ENCODE results near the gene CCDC148. TPM values are rescaled to one million over a fixed set of nuclear protein-coding genes. Genes with fewer than 3 reads are reported as not detected.

The CCDC148 gene
- total and polyA plus RNA-seq, 12 donors: 0.07 to 1.4 (median 0.66) TPM

DNA sequence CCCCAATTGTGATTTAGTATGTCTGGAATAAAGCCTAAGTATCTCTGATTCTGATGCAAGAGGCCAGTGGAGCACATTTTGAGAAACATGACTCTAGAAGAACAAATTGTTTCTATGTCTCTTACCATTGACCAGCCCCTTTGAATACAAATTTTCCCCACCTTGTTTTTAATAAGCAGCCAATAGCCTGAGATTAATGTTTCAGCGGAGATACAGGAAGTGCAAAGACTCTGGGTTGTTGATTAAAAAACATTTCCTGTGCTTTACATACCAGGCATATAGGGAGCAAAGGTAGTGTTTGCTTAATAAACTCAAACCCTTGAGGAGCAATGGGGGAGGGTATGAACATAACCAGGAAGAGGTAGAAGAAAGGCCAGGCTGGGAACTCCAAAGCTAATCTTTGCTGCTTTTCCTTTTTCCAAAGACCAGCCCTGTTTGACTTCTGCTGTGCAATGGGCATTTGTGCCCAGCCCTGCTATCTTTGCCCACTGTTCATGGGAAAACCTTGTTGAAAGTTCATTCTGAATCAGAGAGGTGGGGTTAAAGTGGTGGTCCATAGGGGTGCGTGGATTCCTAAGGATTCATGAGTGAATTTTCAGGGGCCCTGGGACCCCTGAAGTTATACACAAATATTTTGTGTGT, 325.6 kb downstream of the CCDC148 start:
- H3K27ac ChIP-seq: no peak overlapping the region
- no peaks in the 10 kb centered on the region for H3K4me1 ChIP-seq
- no peak for DNase-seq
- no peak for TF ChIP-seq CTCF (IDR thresholded peaks at IDR 0.05)
- H3K27me3 ChIP-seq: peaks cover 0 to 4% (median 0%) of the 10 kb centered on the region in 7 donors
- no peaks in the 10 kb centered on the region for H3K36me3 ChIP-seq
- intact Hi-C loops (cut with DNase I): no loop called here
- 83 to 85% methylated on average over 2 of the region's 2 CpGs for WGBS, 2 donors
- no peaks in the 10 kb centered on the region for H3K9me3 ChIP-seq
- ATAC-seq: no peak
- no peak overlapping the region for H3K4me3 ChIP-seq

- 59 to 61% methylated on average over 5 of the region's 5 CpGs for WGBS, 2 donors
- no peak overlapping the region for H3K4me3 ChIP-seq
- DNase-seq (no peak), ATAC-seq (no peak)
- peaks cover 0 to 9% (median 0%) of the 10 kb centered on the region in 7 donors for H3K27me3 ChIP-seq
- H3K27ac ChIP-seq: no peak overlapping the region
- H3K36me3 ChIP-seq: no peaks in the 10 kb centered on the region
- intact Hi-C loops (cut with DNase I): no loop called here
- TF ChIP-seq CTCF (IDR thresholded peaks at IDR 0.05): no peak
- H3K4me1 ChIP-seq: no peaks in the 10 kb centered on the region
- no peaks in the 10 kb centered on the region for H3K9me3 ChIP-seq
Observed at GRCh38 chr2:158129037-158129436, 327.5 kb downstream of the CCDC148 start.

GRCh38 chr2:158128168-158128973, 328.2 kb downstream of the CCDC148 start:
- intact Hi-C loops (cut with DNase I): no loop called here
- H3K36me3 ChIP-seq: no peaks in the 10 kb centered on the region
- H3K27me3 ChIP-seq: peaks cover 0 to 9% (median 0%) of the 10 kb centered on the region in 7 donors
- DNase-seq (no peak), ATAC-seq (no peak)
- 61 to 83% methylated on average over 2 of the region's 2 CpGs for WGBS, 2 donors
- no peak for TF ChIP-seq CTCF (IDR thresholded peaks at IDR 0.05)
- no peak overlapping the region for H3K4me3 ChIP-seq
- no peak overlapping the region for H3K27ac ChIP-seq
- no peaks in the 10 kb centered on the region for H3K4me1 ChIP-seq
- no peaks in the 10 kb centered on the region for H3K9me3 ChIP-seq

DNA sequence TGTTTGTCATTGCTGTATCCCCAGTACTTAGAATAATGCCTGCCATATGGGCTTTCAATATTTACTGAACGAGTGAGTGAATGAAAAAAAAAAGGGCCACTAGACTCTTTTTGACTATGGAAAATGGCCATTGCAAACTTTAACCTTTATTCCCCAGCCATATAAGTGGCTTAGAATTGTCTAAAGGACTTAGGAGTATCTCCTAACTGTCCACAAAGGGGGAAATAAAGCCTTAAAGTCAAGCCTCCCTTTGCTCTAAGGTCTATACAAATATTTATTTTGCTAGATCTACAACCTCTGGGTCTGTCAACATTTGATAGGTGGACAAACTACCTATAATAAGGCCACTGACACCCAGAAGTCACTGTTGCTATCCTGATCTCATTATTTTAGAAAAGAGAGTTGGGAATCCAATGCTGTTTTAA, 329.2 kb downstream of the CCDC148 start:
- ATAC-seq (no peak), DNase-seq (no peak)
- no peaks in the 10 kb centered on the region for H3K4me1 ChIP-seq
- H3K27ac ChIP-seq: no peak overlapping the region
- no peak for TF ChIP-seq CTCF (IDR thresholded peaks at IDR 0.05)
- intact Hi-C loops (cut with DNase I): no loop called here
- 63 to 70% methylated on average over 1 of the region's 1 CpG for WGBS, 2 donors
- no peaks in the 10 kb centered on the region for H3K36me3 ChIP-seq
- H3K9me3 ChIP-seq: no peaks in the 10 kb centered on the region
- H3K4me3 ChIP-seq: no peak overlapping the region
- peaks cover 0 to 14% (median 0%) of the 10 kb centered on the region in 7 donors for H3K27me3 ChIP-seq

Data from heart right ventricle (tissue), 16 donors.